T-helper 2 cell (primary cell): ENCODE data around the gene HDLBP.

ENCODE experiments used
- DNase-seq, 5 experiments: peaks; one replicate each; pipeline versions ENCODE4 v3.0.0 to v3.0.0-alpha.2; 2012 to 2022
- total RNA-seq, 2 donors: gene quantifications; one replicate each; lab custom pipeline; 2026; lab: John Stamatoyannopoulos, UW

HDLBP gene, protein sequence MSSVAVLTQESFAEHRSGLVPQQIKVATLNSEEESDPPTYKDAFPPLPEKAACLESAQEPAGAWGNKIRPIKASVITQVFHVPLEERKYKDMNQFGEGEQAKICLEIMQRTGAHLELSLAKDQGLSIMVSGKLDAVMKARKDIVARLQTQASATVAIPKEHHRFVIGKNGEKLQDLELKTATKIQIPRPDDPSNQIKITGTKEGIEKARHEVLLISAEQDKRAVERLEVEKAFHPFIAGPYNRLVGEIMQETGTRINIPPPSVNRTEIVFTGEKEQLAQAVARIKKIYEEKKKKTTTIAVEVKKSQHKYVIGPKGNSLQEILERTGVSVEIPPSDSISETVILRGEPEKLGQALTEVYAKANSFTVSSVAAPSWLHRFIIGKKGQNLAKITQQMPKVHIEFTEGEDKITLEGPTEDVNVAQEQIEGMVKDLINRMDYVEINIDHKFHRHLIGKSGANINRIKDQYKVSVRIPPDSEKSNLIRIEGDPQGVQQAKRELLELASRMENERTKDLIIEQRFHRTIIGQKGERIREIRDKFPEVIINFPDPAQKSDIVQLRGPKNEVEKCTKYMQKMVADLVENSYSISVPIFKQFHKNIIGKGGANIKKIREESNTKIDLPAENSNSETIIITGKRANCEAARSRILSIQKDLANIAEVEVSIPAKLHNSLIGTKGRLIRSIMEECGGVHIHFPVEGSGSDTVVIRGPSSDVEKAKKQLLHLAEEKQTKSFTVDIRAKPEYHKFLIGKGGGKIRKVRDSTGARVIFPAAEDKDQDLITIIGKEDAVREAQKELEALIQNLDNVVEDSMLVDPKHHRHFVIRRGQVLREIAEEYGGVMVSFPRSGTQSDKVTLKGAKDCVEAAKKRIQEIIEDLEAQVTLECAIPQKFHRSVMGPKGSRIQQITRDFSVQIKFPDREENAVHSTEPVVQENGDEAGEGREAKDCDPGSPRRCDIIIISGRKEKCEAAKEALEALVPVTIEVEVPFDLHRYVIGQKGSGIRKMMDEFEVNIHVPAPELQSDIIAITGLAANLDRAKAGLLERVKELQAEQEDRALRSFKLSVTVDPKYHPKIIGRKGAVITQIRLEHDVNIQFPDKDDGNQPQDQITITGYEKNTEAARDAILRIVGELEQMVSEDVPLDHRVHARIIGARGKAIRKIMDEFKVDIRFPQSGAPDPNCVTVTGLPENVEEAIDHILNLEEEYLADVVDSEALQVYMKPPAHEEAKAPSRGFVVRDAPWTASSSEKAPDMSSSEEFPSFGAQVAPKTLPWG (N-terminal part only)
- 152 to 198 reads per million in 2 donors for total RNA-seq

DNA sequence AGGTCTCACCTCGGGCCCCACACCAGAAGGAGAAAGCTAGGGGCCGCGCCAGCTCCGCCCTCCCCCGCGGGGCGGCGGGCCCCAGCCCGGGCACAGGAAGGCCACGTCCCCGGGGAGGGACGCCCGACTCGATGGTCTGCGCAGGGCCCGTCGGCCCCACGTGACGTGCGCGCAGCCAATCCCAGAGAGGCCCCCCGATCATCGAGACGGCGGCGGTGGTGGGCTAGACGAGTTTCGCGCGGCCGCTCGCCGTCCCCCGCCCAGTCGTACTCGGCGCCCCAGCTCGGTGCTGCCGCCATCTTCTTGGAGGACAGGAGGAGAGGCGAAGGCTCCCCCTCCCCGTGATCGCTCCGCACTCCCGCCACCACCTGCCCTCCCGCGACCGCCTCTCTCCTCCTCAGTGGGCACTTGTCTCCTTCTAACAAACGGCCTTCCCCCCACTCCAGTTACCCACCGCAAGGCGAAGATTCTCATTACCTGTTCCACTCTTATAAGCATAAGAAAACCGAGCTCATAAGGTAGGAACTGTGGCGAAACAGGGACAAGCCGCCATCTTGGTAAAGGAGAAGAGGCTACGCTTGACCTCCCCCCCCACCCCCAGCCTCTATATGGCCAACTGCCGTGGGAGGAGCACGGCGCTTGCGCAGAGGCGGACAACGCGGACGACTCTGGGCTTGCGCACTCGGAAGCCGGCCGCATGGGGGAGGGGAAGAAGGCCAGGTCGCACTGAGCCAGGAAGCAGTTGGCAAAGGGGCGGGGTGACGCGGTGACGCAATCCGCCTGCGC lies at the start of gene HDLBP:
HDLBP (minus strand) TSS at position 580 of the 786 bp plus-strand sequence. CDS start 48,803 bp downstream, outside the sequence.
- DNase-seq, result peak; percentile 99 to 100 (median 100)

DNA sequence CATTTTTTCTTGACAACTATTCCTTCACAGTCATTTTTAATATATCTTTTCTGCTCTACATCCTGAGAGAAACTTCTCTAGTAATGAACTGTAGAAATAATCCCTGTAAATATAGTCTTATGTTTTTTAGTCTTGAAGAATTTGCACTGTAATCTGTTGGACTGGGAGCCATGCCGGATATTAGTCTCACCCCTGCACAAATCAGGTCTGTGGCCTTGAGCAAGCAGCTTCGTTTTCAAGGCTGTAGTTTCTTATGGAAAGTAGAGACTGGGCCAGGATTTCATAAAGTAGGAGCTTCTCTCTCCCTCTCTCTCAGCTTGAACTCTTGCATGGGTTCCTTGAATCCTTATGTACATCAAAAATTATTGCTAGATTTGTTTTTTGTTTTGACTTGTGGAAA lies 49.3 kb upstream of the HDLBP start:
- DNase-seq, result no peak

DNA sequence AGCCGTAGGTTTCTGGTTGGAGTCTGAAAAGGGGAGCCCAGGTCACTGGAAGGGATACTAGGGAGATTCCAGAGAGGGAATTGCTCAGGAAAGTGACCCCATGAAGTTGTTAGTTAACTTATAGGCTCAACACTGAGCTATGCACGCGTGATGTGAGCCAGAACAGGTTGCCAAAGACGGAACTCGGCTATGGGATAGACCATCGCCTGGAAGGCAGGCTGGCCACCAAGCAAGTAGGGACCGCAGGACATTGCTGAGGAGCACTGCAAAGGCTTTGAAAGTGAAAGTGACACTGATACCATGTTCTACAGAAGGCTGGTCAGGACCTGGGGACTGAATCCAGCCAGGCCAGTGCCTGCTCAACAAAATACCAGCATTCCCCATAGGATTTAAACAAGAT lies 48.0 kb upstream of the HDLBP start:
- no peak for DNase-seq

DNA sequence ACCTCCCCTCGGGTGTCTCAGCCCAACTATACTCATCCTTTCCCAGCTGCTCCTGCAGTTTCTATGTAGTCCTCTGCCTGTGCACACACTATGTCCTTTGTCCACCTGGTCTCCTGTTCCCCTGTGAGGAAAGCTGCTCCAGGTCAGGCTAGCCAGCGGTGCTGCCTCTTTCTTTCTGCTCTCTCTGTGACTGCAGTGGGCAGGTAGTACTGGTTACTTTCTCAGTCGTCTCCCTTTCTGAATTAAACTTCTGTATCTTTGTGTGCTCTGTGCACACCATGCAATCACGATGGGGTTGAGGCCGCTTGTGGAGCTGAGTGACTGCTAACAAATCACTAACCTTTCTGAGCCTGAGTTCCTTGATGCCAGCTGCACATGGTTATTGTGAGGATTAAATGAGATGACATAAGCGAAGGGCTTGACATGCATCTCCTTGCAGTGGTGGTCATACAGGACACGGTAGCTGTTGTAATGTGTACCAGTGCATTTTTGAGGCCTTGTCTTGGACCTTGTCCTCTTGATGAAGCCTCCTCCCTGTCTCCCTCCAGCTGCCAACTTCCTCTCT lies 44.1 kb upstream of the HDLBP start:
- DNase-seq, result no peak

DNA sequence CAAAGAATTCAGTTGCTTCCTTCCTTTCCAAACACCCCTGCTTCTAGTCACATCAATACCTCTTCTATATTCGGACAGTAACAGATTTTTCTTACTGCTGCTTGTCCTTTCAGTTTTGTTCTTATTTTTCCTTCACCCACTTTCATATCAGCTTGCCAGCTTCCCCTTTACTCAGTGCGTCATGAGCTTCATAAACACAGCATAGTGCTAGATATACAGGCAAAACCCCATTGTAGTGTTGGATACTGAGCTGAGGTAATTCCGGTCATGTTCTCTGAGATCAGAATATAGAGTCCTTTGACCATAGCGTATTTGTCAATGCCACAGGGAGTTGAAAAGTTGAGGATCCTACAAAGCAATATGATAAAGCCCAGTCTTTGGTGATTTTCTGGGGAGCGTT lies 43.0 kb upstream of the HDLBP start:
- DNase-seq, result peak in 1 of 5 experiments; percentile 54

DNA sequence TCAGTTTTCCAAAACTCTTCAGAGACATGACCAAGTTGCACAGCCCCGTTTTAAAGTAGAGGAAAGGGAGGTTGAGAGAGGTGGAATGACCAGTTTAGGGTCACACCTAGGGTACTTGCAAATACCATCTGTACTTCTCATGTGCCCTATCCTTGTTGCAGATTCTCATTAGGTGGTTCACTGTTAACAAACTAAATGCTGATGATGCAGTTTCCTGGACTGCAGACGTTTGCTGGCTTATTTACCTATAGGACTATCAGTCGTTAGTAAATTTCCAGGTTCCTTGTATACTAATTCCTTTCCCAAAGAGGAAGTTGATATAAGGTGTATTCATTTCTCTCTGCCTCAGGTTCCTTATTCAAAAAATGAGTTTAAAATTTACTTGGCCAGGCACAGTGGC lies 42.1 kb upstream of the HDLBP start:
- DNase-seq, result no peak

DNA sequence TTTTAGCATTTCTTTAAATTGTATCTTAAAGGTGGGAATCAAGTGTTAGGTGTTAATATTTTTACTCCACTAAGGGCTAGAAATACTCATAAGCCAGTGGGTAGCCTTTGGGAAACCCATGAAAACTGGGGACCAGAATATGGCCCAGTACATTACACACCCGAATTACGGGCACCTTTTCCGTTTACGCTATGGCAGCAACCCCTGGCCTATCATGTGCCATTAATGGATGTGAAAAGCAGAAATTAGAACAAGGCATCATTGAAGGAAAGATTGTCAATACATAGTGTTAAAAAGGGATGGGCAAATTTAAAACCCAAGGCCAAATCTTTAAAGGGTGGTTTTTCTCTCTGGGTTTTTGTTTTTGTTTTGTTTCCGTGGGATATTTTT lies 41.4 kb upstream of the HDLBP start:
- DNase-seq, result no peak

DNA sequence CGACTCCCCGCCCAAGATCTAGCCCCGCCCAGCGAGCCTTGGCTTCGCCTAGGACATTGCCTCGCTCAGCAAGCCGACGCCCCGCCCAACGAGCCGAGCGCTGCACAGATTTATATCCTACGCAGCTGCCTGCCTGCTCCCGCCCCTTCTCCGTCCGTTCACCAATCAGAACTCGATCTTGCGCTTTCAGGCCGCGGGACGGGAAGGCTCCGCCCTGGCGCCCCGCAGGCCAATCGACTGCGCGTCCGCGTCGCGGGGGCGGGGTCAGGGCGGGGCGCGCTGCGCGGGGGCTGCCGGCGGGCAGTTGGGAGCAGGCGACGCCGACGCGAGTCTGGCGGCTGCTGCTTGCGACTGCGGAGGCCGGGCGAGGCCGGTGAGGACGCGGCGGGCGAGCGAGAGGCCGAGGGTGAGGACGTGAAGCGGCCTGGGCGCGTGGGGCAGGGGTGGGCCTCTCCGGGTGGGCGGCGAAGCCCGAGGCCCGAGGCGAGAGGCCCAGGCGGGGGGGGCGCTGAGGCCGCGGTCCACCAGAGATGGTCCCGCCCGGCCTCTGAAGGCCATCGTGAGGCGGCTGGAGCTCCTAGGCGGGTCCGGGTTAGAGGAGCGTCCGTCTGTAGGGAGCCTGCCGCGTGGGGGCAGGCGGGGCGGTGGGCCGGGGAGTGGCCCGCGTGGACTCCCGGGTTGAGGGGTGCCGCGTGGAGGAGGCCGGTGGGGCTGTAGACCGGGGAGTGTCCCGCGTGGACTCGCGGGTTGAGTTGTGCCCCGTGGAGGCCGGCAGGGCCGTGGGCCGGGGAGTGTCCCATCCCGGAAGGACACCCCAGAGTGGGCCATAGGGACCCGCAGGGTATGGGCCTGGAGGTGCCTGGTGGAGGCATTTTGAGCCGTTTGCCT lies 40.8 kb upstream of the HDLBP start, which contains the start of gene FARP2:
FARP2 (plus strand) TSS at position 303 of the 888 bp plus-strand sequence. CDS start 16,823 bp downstream, outside the sequence.
- peak; percentile 93 to 98 (median 96) for DNase-seq

DNA sequence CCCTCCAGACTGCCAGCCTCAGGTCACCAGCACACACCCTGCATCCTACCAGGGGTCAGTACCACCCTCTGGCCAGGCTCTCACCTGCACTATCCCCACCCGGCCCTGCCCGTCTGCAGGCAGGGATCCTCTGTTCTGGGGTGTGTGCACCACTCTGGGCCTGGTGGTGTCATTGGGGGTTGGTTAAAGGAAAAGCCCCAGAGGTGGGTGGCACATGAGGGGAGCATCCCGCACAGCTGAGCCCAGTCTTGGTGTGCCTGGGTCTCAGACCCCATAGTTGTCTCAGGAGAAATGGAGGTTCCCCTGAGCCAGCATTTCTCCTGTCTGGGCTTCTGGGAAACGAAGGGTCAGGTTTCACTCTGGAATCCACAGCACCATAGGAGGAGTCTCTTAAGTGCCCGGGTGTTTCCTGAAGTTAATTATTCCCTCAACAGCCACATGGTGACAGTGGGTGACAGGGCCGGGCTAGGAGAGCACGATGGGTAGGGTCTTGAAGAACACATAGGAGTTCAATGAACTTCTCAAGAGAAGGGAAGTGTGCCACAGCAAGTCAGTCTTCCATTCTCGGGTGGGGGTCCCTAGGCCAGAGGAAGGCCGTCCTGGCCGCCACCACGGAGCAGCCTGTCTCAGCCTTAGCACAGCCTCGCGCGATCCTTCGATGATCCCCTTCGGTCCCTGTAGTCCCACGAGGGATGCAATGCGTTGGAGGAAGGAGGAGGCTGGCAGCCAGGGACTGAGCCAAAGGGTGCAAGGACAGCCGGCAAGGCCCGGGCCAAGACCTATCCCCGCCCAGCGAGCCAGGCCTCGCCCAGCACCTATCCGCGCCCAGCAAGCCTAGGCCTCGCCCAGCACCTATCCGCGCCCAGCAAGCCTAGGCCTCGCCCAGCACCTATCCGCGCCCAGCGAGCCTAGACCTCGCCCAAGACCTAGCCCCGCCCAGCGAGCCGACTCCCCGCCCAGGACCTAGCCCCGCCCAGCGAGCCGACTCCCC lies 39.5 kb upstream of the HDLBP start:
- peak; percentile 48 to 83 (median 61) for DNase-seq

DNA sequence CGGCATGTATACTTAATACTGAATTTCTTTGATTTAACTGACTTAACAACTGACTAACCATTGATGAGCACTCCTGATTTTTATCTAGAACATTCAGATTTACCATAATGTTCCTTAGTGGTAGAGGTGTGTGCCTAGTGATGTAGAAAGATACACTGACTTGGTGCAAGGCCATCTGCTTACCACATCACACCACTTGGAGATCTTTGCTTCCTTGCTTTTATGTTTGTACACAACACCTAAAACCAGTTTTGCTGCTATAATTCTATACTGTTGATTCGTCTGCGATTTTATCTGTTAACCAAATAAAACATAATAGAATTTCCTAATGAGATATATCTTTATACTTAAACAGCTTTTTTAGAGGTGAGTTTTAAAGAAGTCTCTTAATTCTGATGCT lies 36.8 kb upstream of the HDLBP start:
- DNase-seq, result peak in 1 of 5 experiments; percentile 48

DNA sequence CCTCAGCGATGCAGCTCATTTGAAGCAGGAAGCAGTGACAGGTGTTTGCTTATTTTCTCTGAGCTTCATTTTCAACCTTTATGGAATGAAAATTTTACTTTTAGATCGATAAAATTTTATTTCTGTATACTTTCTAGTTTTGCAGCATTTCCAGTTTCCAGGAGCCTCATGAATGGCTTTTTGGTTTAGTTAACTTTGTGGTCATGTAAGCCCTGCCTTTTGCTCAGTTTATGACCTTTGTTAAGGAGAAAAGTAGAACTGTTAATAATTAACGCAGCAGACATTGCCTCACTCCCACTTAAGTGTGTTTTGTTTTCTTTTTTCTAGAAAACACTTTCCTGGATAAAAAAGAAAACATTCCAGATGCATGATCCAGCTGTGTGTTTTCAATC lies 36.2 kb upstream of the HDLBP start:
- DNase-seq, result no peak

DNA sequence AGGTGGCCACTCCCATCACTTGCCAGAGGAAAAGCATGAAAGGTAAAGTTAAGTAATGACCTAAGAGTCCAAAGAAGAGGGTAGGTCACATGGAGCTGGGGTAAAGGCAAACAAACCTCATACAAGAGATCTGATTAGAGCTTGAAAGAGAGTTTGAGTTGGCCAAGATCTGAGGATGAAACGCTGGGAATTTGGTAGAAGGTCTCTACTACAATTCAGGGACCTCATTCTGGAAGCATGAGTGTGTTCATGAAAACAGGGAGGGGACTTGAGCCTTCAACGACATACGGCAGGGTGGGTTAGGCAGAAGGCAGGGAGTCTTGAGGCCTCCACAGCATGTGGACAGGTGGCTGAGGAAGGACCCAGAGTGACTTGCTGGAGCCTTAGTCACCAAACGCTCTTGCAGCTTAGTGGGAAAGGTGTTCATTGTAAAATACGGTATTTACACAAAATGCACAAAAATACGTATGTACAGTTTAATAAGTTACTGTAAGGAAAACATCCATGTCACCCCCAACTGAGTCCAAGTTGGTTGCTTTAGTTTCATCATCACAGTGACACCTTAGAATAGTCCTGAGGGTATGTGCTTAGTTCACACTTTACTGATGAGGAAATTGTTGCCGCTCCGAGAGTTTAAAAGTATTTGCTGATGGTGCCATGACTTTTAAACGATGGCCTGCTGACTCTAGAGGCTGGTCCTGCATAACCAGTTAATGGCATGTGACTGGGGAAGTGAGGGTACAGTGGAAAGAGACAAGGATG lies 35.6 kb upstream of the HDLBP start:
- no peak for DNase-seq

DNA sequence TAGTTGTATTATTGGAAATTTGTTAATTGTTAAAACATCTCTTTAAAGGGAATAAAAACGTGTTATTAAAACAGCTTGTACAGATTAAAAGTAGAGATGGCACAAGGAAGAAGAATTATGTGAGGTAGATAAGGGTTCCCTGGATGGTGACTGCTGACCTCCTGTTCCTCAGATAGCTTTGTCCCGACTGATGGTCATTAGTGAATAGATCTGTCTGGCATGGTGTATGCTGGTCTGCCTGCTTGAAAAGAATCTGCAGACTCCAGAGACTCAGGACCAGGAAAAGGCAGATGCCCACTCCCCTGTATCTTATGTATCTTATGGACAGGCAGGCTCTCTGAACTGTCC lies 35.0 kb upstream of the HDLBP start:
- no peak for DNase-seq

DNA sequence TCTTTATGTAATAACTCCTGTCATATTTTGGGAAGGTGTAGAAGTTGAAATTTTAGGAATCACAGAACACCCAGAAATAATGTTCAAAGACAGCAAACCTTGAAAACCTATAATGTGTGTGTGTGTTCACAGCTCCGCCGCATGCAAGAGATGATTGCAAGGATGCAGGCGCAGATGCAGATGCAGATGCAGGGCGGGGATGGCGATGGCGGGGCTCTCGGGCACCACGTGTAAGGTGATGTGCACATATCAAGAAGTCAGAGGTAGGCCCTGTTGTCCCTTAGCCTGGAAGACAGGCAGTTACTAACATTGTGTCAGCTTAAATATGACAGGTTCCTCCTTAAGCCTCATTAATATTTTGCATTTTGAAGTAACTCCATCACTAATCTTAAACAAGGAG lies 34.5 kb upstream of the HDLBP start:
- no peak for DNase-seq

DNA sequence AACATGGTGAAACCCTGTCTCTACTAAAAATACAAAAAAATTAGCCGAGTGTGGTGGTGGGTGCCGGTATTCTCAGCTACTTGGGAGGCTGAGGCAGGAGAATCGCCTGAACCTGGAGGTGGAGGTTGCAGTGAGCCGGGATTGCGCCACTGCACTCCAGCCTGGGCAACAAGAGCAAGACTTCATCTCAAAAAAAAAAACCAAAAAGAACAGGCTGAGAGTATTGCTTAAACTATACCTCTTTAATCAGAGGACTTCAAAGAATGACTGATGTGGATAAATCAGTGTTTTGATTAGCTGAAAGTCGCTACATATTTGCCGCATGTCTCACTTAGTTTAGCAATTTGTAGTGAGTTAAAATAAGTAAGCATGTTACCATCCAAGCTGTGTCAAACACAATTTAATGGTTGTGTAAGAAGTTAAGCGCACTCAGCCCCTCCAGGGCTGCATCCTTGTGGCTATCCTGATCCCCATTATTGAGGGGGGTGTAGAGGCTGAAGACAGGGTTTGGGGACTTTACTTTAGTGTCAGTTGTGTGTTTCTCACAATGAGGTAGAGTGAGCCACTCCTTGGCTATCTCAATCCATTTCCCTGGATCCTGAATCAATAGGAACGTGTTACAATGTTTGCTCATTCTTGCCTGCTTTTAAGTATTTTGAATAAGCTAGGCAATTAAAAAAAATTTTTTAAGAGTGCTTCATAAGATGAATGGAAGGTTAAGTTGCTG lies 29.6 kb upstream of the HDLBP start:
- DNase-seq, result no peak

DNA sequence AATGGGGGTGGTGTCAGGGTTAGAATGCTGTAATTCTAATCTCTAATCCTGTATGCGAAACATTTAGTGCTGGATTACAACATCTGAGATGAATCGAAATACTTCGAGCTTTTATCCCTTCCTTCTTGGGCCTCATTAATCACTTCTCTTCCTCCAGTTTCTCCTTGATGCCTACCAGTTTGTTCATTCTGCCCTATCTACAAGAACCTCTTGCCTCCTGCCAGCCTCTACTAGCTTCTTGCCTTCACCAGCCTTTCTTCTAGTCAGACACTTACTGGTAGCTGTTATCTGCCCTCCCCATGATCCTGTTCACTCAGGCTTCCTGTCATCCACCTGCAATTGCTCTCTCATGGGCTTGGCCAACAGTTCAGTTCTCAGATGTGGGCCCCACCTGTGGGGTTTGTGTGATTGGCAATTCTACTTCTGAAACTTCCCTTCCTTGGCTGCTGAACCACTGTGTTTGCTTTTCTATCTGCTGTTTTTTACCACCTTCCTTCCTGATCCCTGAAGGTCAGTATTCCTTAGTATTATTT lies 25.2 kb upstream of the HDLBP start:
- DNase-seq, result peak in 1 of 5 experiments; percentile 24

DNA sequence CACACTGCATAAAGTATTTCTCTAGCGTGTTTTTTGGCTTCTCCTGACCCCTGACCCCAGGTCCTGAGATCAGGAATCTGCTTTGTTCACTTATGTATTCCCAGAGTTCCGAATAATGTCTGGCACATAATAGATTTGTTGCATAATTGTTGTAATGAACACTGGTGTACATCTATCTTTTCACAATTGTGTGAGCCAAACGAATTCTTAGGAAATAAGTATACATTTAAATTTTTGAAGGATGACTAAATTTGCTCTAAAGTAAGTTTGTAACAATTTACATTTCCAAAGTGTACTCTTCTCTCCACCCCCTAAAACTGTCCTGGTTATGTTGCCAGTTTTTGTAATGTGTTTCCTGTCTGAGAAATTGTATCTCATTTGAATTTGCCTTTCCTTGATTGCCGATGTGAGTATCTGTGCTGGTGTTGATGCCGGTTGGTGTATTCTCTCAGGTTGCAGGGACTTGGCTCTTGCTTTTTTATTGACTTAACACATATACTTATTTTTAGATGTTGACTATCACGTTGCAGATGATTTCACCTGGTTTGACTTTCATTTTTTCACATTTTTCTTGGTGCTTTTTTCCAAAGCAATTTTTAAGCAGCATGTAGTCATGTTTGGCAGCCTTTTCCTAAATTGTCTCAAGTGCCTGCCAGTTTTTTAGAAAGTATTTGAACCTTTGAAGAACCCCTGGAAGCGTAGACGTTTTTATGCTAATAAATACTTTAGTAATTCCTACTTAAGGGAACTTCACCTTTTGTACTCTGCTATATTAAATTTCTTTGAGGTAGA lies 24.6 kb upstream of the HDLBP start:
- DNase-seq, result no peak
